CD4-positive, alpha-beta T cell treated with Interleukin-1 beta for 1 hour (primary cell): ENCODE measurements around the gene ZBTB7C.

Experiments
- DNase-seq, 2 donors: peaks; one replicate each; pipeline ENCODE4 v3.0.0-alpha.2; 2020 to 2022

ZBTB7C gene

GRCh38 chr18:48046843-48047242 is 362.3 kb downstream of the ZBTB7C start:
- no peak for DNase-seq

GRCh38 chr18:48045744-48046143 is 363.4 kb downstream of the ZBTB7C start:
- DNase-seq: no peak

GRCh38 chr18:48044944-48045343 is 364.2 kb downstream of the ZBTB7C start:
- DNase-seq: no peak

- DNase-seq: no peak
Measured at GRCh38 chr18:48043166-48043565, 366.0 kb downstream of the ZBTB7C start.

GRCh38 chr18:48042431-48042830 is 366.8 kb downstream of the ZBTB7C start:
- DNase-seq: no peak

- DNase-seq: no peak
Measured at GRCh38 chr18:48040457-48041110, 368.6 kb downstream of the ZBTB7C start.

GRCh38 chr18:48039769-48040215 is 369.4 kb downstream of the ZBTB7C start:
- DNase-seq: no peak

- no peak for DNase-seq
Measured at GRCh38 chr18:48038636-48039035, 370.5 kb downstream of the ZBTB7C start.

GRCh38 chr18:48037481-48038271 is 371.5 kb downstream of the ZBTB7C start:
- no peak for DNase-seq

GRCh38 chr18:48036641-48037421 is 372.4 kb downstream of the ZBTB7C start:
- no peak for DNase-seq

GRCh38 chr18:48036226-48036625 is 373.0 kb downstream of the ZBTB7C start:
- DNase-seq: no peak

GRCh38 chr18:48035556-48035860 is 373.7 kb downstream of the ZBTB7C start:
- no peak for DNase-seq

- no peak for DNase-seq
Measured at GRCh38 chr18:48034651-48035555, 374.3 kb downstream of the ZBTB7C start.

- no peak for DNase-seq
Measured at GRCh38 chr18:48033790-48034650, 375.2 kb downstream of the ZBTB7C start.

- DNase-seq: no peak
Measured at GRCh38 chr18:48032876-48033789, 376.1 kb downstream of the ZBTB7C start.

GRCh38 chr18:48031641-48032040 is 377.5 kb downstream of the ZBTB7C start:
- no peak for DNase-seq

GRCh38 chr18:48030616-48031480 is 378.3 kb downstream of the ZBTB7C start:
- no peak for DNase-seq

- DNase-seq: no peak
Measured at GRCh38 chr18:48029296-48029986, 379.7 kb downstream of the ZBTB7C start.

GRCh38 chr18:48028696-48029095 is 380.5 kb downstream of the ZBTB7C start:
- DNase-seq: no peak
